Kidney (tissue), 14 donors: Measurements from ENCODE around the gene C1QTNF12. TPM values are rescaled to one million over a fixed set of nuclear protein-coding genes. Genes with fewer than 3 reads are reported as not detected.

Source experiments
- DNase-seq, 5 donors: peaks; one replicate each; pipeline ENCODE4 v3.0.0-alpha.2; 2013 to 2020
- FAIRE-seq: peaks from 2 replicates; lab custom pipeline; 2012; peaks lifted over from hg19 to GRCh38; lab: Jason Lieb, UNC
- H3K27ac ChIP-seq, 2 donors: one replicate each; pipeline ENCODE4 v1.7.0; 2013; ENCODE audit warnings: low read depth in 2 of 2, low read length in 2 of 2, inconsistent platforms in 1 of 2
- H3K27me3 ChIP-seq: one replicate; pipeline ENCODE4 v1.7.1; 2013; ENCODE audit warnings: low read length, inconsistent platforms; ENCODE audit not compliant: control insufficient read depth, insufficient read depth
- H3K36me3 ChIP-seq, 3 donors: one replicate each; pipeline versions ENCODE4 v1.7.0 to v1.7.1; 2013; ENCODE audit warnings: low read length in 3 of 3, control low read depth in 1 of 3, inconsistent platforms in 1 of 3; ENCODE audit not compliant: insufficient read depth in 3 of 3, control insufficient read depth in 2 of 3
- H3K4me1 ChIP-seq, 3 donors: one replicate each; pipeline versions ENCODE4 v1.7.0 to v1.7.1; 2013; ENCODE audit warnings: low read length in 3 of 3, inconsistent platforms in 1 of 3, low read depth in 1 of 3; ENCODE audit not compliant: control insufficient read depth in 2 of 3, insufficient read depth in 2 of 3
- H3K4me3 ChIP-seq, 3 donors: one replicate each; pipeline versions ENCODE4 v1.7.0 to v1.8.1; 2013; ENCODE audit warnings: low read length in 3 of 3, control low read depth in 1 of 3, inconsistent platforms in 1 of 3
- H3K9ac ChIP-seq, 3 donors: one replicate each; pipeline versions ENCODE4 v1.7.0 to v1.7.1; 2013; ENCODE audit warnings: low read length in 3 of 3, control low read depth in 1 of 3, inconsistent platforms in 1 of 3
- H3K9me3 ChIP-seq, 3 donors: one replicate each; pipeline versions ENCODE4 v1.7.0 to v1.7.1; 2013; ENCODE audit warnings: low read length in 3 of 3, control low read depth in 1 of 3, inconsistent platforms in 1 of 3; ENCODE audit not compliant: control insufficient read depth in 2 of 3, insufficient read depth in 1 of 3
- intact Hi-C: fragments of 100-400 bp; cut with DNase I; formaldehyde crosslinking; loops from one replicate; pipeline ENCODE4 v1.11.1; 2022
- polyA plus RNA-seq: library from polyadenylated mRNA; stranded (reverse); fragments of 350-450 nt; fragmentation: Illumina TruSeq; extraction: RNeasy Lipid Tissue Mini Kit (QIAGEN cat#74804); gene quantifications from one replicate; pipeline ENCODE4 v1.2.3, GENCODE V29; 2014; ENCODE audit warnings: low read depth, low replicate concordance; ENCODE audit not compliant: insufficient read depth
- total RNA-seq: library from RNA; stranded (reverse); fragmentation: NEBNext Ultra II Directional; extraction: Animal tissue kit (Norgen Biotek cat#: 25700); gene quantifications from one replicate; pipeline ENCODE4 v1.2.1, GENCODE V29; 2021
- TF ChIP-seq, protein P1 (sequence below): IDR thresholded peaks from 3 replicates; pipeline ENCODE4 v1.5.1; 2012; ENCODE audit warnings: mild to moderate bottlenecking, moderate library complexity, borderline replicate concordance; ENCODE audit not compliant: insufficient read depth; ENCODE audit errors: extremely low read depth
- donor health status: control.
- donor health status: control.
- donor health status: control.
- donor health status: control.
- donor health status: control.
- donor health status: DM: yes; HTN: yes; CAD: no.
- donor health status: Normal renal cell carcinoma (clear cell type).

C1QTNF12 gene
- total and polyA plus RNA-seq, 2 donors from 2014 or later = 3.1 to 9.9 TPM

DNA sequence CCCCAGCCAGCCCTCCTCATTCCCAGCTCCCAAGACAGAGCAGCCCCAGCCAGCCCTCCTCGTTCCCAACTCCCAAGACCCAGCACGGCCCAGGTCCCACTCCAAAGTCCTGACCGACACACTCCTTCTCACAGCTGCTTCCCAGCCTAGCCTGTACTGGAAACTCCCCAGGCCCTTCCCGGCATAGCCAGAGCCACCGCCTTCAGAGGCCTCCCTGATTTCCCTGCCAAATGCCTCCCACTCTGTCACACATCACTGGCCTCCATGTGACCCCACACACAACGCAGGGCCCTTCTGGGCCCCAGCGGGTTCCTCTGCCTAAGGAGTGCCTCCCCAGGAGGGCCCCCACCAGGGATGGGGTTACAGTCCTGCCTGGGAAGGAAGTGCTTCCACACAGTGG, 24.3 kb upstream of the C1QTNF12 start:
- Histone ChIP-seq H3K27me3 (no peaks in the 10 kb centered on the region), H3K36me3 (peaks cover 0 to 5% (median 2%) of the 10 kb centered on the region in 3 donors), H3K27ac (peak overlapping the region in 1 of 2 donors; percentile 4), H3K9me3 (no peaks in the 10 kb centered on the region), H3K9ac (peak overlapping the region in 1 of 3 donors; percentile 22), H3K4me1 (peaks cover 0 to 29% (median 25%) of the 10 kb centered on the region in 3 donors), H3K4me3 (peak overlapping the region in 2 of 3 donors; percentile 16 to 25)
- TF ChIP-seq, protein P1, sequence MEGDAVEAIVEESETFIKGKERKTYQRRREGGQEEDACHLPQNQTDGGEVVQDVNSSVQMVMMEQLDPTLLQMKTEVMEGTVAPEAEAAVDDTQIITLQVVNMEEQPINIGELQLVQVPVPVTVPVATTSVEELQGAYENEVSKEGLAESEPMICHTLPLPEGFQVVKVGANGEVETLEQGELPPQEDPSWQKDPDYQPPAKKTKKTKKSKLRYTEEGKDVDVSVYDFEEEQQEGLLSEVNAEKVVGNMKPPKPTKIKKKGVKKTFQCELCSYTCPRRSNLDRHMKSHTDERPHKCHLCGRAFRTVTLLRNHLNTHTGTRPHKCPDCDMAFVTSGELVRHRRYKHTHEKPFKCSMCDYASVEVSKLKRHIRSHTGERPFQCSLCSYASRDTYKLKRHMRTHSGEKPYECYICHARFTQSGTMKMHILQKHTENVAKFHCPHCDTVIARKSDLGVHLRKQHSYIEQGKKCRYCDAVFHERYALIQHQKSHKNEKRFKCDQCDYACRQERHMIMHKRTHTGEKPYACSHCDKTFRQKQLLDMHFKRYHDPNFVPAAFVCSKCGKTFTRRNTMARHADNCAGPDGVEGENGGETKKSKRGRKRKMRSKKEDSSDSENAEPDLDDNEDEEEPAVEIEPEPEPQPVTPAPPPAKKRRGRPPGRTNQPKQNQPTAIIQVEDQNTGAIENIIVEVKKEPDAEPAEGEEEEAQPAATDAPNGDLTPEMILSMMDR = no peak
- FAIRE-seq (no peak), DNase-seq (peak in 1 of 5 donors; percentile 72)
- intact Hi-C loops = no loop called here

DNA sequence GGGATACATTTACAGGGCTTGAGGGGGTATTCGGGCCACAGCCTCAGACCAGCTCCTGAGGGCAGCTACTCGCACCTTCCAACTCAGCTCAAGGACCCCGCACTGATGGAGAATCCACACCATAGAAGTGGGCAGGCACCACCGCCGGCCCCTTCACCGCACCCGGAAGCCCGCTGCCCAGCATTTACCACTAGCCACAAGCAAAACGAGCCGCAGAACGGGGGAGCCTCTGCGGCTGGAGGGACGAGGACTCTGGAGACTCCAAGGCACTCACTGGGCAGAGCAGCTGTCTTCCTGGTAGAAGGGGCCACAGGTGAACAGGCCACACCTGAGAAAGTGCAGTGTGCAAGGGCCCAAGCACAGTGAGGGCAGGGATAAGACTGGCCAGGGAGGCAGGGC, 21.8 kb upstream of the C1QTNF12 start:
- FAIRE-seq (no peak), DNase-seq (peak in 1 of 5 donors; percentile 50)
- Histone ChIP-seq H3K27ac (no peak overlapping the region), H3K9ac (no peak overlapping the region), H3K9me3 (no peaks in the 10 kb centered on the region), H3K27me3 (no peaks in the 10 kb centered on the region), H3K4me3 (no peak overlapping the region), H3K36me3 (peaks cover 2 to 7% (median 3%) of the 10 kb centered on the region in 3 donors), H3K4me1 (peaks cover 0 to 27% (median 25%) of the 10 kb centered on the region in 3 donors)
- TF ChIP-seq, protein P1 = no peak
- intact Hi-C loops = no loop called here

DNA sequence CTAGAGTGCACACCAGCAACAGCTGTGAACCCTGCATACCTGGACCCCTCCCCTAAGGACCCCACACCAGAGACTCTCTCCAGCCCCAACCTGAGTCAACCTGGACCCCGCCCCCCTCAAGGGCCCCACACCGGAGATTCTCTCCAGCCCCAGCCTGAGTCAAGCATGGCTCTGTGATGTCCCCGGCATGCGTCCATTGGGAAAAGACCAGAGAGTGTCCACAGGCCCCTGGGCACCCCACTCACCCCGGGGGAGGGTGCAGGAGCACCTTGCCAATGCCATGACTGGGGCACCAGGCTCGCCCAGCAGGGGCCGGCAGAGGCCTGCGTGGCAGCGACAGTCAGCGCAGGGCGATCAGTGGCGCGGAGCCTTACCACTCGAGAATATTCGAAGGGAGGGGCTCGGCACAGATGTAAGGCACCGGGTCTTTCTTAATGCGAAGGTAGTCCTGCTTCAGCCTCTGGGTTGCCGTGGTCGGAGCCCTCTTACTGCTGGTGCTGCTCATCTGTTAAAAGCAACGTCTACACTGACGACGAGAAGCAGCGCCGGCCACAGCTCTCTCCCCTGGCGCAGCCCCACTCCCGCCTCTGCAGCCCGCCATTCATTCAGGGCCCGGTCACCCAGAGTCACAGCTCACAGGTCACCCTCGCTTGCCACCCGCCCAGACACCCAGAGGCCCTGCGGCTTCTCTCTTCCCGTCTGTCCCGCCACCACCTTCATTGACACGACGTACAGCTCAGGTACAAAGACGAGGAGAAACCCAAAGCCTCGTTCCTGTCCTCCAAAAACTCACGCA, 21.2 kb upstream of the C1QTNF12 start:
- Histone ChIP-seq H3K4me1 (peaks cover 0 to 26% (median 25%) of the 10 kb centered on the region in 3 donors), H3K9me3 (no peaks in the 10 kb centered on the region), H3K36me3 (peaks cover 2 to 13% (median 8%) of the 10 kb centered on the region in 3 donors), H3K27me3 (no peaks in the 10 kb centered on the region), H3K9ac (no peak overlapping the region), H3K4me3 (no peak overlapping the region), H3K27ac (no peak overlapping the region)
- TF ChIP-seq, protein P1 = no peak
- DNase-seq = peak in 1 of 5 donors; percentile 65
- FAIRE-seq = no peak
- intact Hi-C loops = no loop called here
